GM12878 (cell line): ENCODE results near the gene SOBP. TPM values are rescaled to one million over a fixed set of nuclear protein-coding genes. Genes with fewer than 3 reads are reported as not detected.

Experiments used
- ATAC-seq: fragments of 200-7000 bp; cut with Tn5 transposase; 3 replicates; pipeline ENCODE4 v1.9.1; 2020; ENCODE audit warnings: mild to moderate bottlenecking, moderate library complexity
- BruUV-seq: library from RNA; stranded (reverse); fragments of 400-500 nt; replicated peaks from 2 replicates; lab custom pipeline; 2021; lab: Mats Ljungman, UMichigan
- CTCF ChIA-PET: fragments of 300-600 bp; sonication (Branson Sonifier 250); formaldehyde crosslinking; extraction: SDS; loops from one replicate; lab custom pipeline; 2021; ENCODE audit warnings: inconsistent platforms; lab: Yijun Ruan, JAX
- POLR2A ChIA-PET: fragments of 350-600 bp; formaldehyde crosslinking; extraction: SDS; loops from one replicate; lab custom pipeline; 2021; ENCODE audit warnings: inconsistent platforms; lab: Charles Lee
- RAD21 ChIA-PET: fragments of 300-600 bp; sonication (Branson Sonifier 250); formaldehyde crosslinking; loops from one replicate; lab custom pipeline; 2023; ENCODE audit warnings: antibody characterized with exemption; ENCODE audit not compliant: unreplicated experiment; lab: Charles Lee
- SMC1A ChIA-PET: fragments of 300-600 bp; sonication (Branson Sonifier 250); formaldehyde crosslinking; loops from one replicate; lab custom pipeline; 2023; ENCODE audit not compliant: unreplicated experiment, uncharacterized antibody; lab: Charles Lee
- DNase-seq: peaks from one replicate; pipeline ENCODE4 v3.0.0-alpha.2; 2011; ENCODE audit warnings: low read depth, low spot score
- FAIRE-seq: peaks from 3 replicates; lab custom pipeline; 2011; peaks lifted over from hg19 to GRCh38; lab: Jason Lieb, UNC
- H2AFZ ChIP-seq: 2 replicates; pipeline ENCODE4 v1.6.0; 2011; ENCODE audit warnings: low read depth, low read length, control low read depth; ENCODE audit not compliant: control insufficient read depth
- H3K27ac ChIP-seq: 2 replicates; pipeline ENCODE4 v1.5.1; 2011; ENCODE audit warnings: control low read depth; ENCODE audit not compliant: control insufficient read depth, insufficient read depth
- H3K27me3 ChIP-seq, 2 experiments: replicated peaks in 1 of 2; 2 replicates each; pipeline versions ENCODE4 v1.6.0 to v1.6.1; 2011; ENCODE audit warnings: low read length in 1 of 2; ENCODE audit not compliant: control insufficient read depth in 2 of 2, insufficient read depth in 2 of 2
- H3K36me3 ChIP-seq, 2 experiments: 2 replicates each; pipeline ENCODE4 v1.5.1; 2011; ENCODE audit warnings: low read length in 1 of 2; ENCODE audit not compliant: control insufficient read depth in 2 of 2, insufficient read depth in 2 of 2
- H3K4me1 ChIP-seq: 2 replicates; pipeline ENCODE4 v1.6.1; 2011; ENCODE audit warnings: mild to moderate bottlenecking, low read length, moderate library complexity, mixed read lengths; ENCODE audit not compliant: control insufficient read depth, insufficient read depth
- H3K4me2 ChIP-seq: 2 replicates; pipeline ENCODE4 v1.6.0; 2011; ENCODE audit warnings: control low read depth; ENCODE audit not compliant: control insufficient read depth, insufficient read depth
- H3K4me3 ChIP-seq: fragments of 200-600 bp; sonication (generic); 2 replicates; pipeline ENCODE4 v1.5.1; 2016
- H3K79me2 ChIP-seq: 2 replicates; pipeline ENCODE4 v1.6.0; 2011; ENCODE audit warnings: low read length; ENCODE audit not compliant: control insufficient read depth, insufficient read depth
- H3K9ac ChIP-seq: 2 replicates; pipeline ENCODE4 v1.8.0; 2011; ENCODE audit warnings: low read length, control low read depth, mixed read lengths; ENCODE audit not compliant: control insufficient read depth, insufficient read depth
- H3K9me3 ChIP-seq: replicated peaks from 3 replicates; pipeline ENCODE4 v1.5.1; 2011; ENCODE audit warnings: mild to moderate bottlenecking, low read length; ENCODE audit not compliant: control insufficient read depth, insufficient read depth
- H4K20me1 ChIP-seq: 2 replicates; pipeline ENCODE4 v1.6.0; 2011; ENCODE audit not compliant: control insufficient read depth, insufficient read depth
- HDAC2 ChIP-seq: fragments of 200-600 bp; sonication (generic); IDR thresholded peaks from 2 replicates; pipeline ENCODE4 v1.6.1; 2017
- MTA3 ChIP-seq: IDR thresholded peaks from 2 replicates; pipeline ENCODE4 v1.6.1; 2012; ENCODE audit warnings: low read length, inconsistent platforms, borderline replicate concordance
- NFYA ChIP-seq: IDR thresholded peaks from 2 replicates; pipeline ENCODE4 v1.6.1; 2011; ENCODE audit warnings: low read depth, mild to moderate bottlenecking, low read length, improper control_type of control experiment, borderline replicate concordance
- NR2C2 ChIP-seq: IDR thresholded peaks from 2 replicates; pipeline ENCODE4 v1.6.1; 2011; ENCODE audit warnings: borderline replicate concordance, low read depth; ENCODE audit not compliant: control insufficient read depth, insufficient read length
- PAX8 ChIP-seq: fragments of 450-650 bp; IDR thresholded peaks from 2 replicates; pipeline ENCODE4 v1.6.1; 2017; ENCODE audit warnings: mild to moderate bottlenecking, moderate library complexity
- RAD21 ChIP-seq: IDR thresholded peaks from 2 replicates; pipeline ENCODE4 v1.6.1; 2011; ENCODE audit warnings: mild to moderate bottlenecking, low read depth, low read length, moderate library complexity; ENCODE audit not compliant: insufficient read depth
- SIX5 ChIP-seq: IDR thresholded peaks from 2 replicates; pipeline ENCODE4 v1.6.1; 2011; ENCODE audit warnings: mild to moderate bottlenecking, low read depth, low read length, moderate library complexity; ENCODE audit not compliant: severe bottlenecking
- SMC3 ChIP-seq: IDR thresholded peaks from 2 replicates; pipeline ENCODE4 v1.6.1; 2011; ENCODE audit warnings: low read length, improper control_type of control experiment, borderline replicate concordance
- SP1 ChIP-seq: IDR thresholded peaks from one replicate; pipeline ENCODE4 v1.6.1; 2011; ENCODE audit warnings: low read depth, low read length
- ZNF622 ChIP-seq: fragments of 450-650 bp; IDR thresholded peaks from 2 replicates; pipeline ENCODE4 v1.6.1; 2017; ENCODE audit warnings: mild to moderate bottlenecking, inconsistent platforms
- WGBS: methylation state at CpG from one replicate; pipeline ENCODE4 v1.1.6; 2016; ENCODE audit warnings: low lambda C conversion rate; ENCODE audit not compliant: insufficient replicate concordance, insufficient coverage; ENCODE audit errors: missing lambda C conversion rate; 5-methylcytosine and 5-hydroxymethylcytosine counted together
- in situ Hi-C: fragments of 300-500 bp; cut with MboI; formaldehyde crosslinking; loops from 9 replicates; pipeline ENCODE4 v1.14.3; 2018; ENCODE audit warnings: mixed read lengths
- intact Hi-C: fragments of 100-400 bp; cut with micrococcal nuclease; formaldehyde crosslinking; loops from one replicate; pipeline ENCODE4 v1.14.2; 2022; ENCODE audit not compliant: unreplicated experiment
- polyA plus RNA-seq, 11 experiments: library from polyadenylated mRNA; depleted of rRNA in 4 of 11; unstranded in 6 of 11; stranded (reverse) in 5 of 11; fragments of >200 nt; fragmentation: Nextera tagmentation in 4 of 11; fragmentation: Illumina TruSeq in 1 of 11; extraction: Ambion mirVana in 4 of 11; extraction: Trizol in 1 of 11; gene quantifications; 1 replicate in 1 of 11; 2 replicates in 10 of 11; pipeline versions ENCODE4 v1.2.1 to v1.2.3, GENCODE V29; 2011 to 2016; ENCODE audit warnings: inconsistent platforms in 2 of 11, missing spikeins in 2 of 11, low read depth in 1 of 11
- total RNA-seq, 4 experiments: library from RNA; depleted of rRNA in 3 of 4; stranded (reverse); fragments of >200 nt in 3 of 4; fragmentation: Illumina TruSeq in 1 of 4; extraction: Trizol in 1 of 4; gene quantifications; 2 replicates each; pipeline versions ENCODE4 v1.2.1 to v1.2.3, GENCODE V29; 2013 to 2021
- TF ChIP-seq, protein P1 (sequence below): fragments of 450-650 bp; formaldehyde crosslinking; IDR thresholded peaks from 2 replicates; pipeline ENCODE4 v1.4.0; 2022; ENCODE audit warnings: mild to moderate bottlenecking, moderate library complexity

SOBP gene
- total and polyA plus RNA-seq, 10 of the 15 experiments (the other 5 are each of a cell fraction or from before 2014, with no cell fraction given) = 0.49 to 1.9 (median 0.78) TPM

DNA sequence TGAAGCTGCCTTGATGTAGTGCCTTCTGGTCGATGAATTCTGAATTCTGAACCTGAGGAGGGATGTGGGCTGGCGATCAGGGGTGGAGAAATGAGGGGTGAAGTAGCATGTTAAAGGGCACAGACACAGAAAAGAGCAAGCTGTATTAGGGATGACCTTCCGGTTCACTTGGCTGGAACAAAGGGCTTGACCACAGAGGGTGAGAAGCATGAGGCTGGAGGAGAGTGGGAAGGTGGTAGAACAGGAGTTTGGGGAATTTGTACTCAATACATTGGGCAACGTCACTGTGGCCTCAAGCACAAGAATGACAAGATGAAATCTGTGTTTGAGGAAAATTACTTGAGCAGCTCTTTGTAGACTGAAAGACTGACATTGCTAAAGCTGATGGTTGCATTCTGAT, 155.8 kb downstream of the SOBP start:
- no peaks in the 10 kb centered on the region for H3K79me2 ChIP-seq
- H3K27me3 ChIP-seq = no peaks in the 10 kb centered on the region
- no TSS peak for BruUV-seq
- H4K20me1 ChIP-seq = no peaks in the 10 kb centered on the region
- H3K4me1 ChIP-seq = peaks cover 11% of the 10 kb centered on the region
- FAIRE-seq (no peak), ATAC-seq (no peak), DNase-seq (no peak)
- ChIA-PET POLR2A (no interaction called here), SMC1A (no interaction called here), CTCF (no interaction called here), RAD21 (no interaction called here)
- TF ChIP-seq, protein P1, sequence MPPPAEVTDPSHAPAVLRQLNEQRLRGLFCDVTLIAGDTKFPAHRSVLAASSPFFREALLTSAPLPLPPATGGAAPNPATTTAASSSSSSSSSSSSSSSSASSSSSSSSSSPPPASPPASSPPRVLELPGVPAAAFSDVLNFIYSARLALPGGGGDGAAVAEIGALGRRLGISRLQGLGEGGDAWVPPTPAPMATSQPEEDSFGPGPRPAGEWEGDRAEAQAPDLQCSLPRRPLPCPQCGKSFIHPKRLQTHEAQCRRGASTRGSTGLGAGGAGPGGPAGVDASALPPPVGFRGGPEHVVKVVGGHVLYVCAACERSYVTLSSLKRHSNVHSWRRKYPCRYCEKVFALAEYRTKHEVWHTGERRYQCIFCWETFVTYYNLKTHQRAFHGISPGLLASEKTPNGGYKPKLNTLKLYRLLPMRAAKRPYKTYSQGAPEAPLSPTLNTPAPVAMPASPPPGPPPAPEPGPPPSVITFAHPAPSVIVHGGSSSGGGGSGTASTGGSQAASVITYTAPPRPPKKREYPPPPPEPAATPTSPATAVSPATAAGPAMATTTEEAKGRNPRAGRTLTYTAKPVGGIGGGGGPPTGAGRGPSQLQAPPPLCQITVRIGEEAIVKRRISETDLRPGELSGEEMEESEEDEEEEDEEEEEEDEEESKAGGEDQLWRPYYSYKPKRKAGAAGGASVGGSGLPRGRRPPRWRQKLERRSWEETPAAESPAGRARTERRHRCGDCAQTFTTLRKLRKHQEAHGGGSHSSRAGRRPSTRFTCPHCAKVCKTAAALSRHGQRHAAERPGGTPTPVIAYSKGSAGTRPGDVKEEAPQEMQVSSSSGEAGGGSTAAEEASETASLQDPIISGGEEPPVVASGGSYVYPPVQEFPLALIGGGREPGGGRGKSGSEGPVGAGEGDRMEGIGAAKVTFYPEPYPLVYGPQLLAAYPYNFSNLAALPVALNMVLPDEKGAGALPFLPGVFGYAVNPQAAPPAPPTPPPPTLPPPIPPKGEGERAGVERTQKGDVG = no peak
- TF ChIP-seq NR2C2 (no peak), SIX5 (no peak), NFYA (no peak), ZNF622 (no peak), PAX8 (no peak), SMC3 (no peak), HDAC2 (no peak), SP1 (no peak), MTA3 (no peak), RAD21 (no peak)
- H3K9ac ChIP-seq = no peak overlapping the region
- H3K36me3 ChIP-seq = no peaks in the 10 kb centered on the region
- H3K9me3 ChIP-seq = no peaks in the 10 kb centered on the region
- H3K4me2 ChIP-seq = no peak overlapping the region
- no peak overlapping the region for H3K4me3 ChIP-seq
- H3K27ac ChIP-seq = no peak overlapping the region
- 50% methylated on average over 4 of the region's 4 CpGs for WGBS
- H2AFZ ChIP-seq = no peak overlapping the region
- intact Hi-C loops = no loop called here
- in situ Hi-C loops = no loop called here
